Peyer's patch (tissue), 4 donors: Measurements from ENCODE around the gene NEMP2. TPM values are rescaled to one million over a fixed set of nuclear protein-coding genes. Genes with fewer than 3 reads are reported as not detected.

Source experiments
- DNase-seq, 3 donors: peaks; one replicate each; pipeline ENCODE4 v3.0.0-alpha.2; 2017 to 2019
- H3K27ac ChIP-seq, 4 donors: fragments of 200-600 bp; sonication (generic); one replicate each; pipeline ENCODE4 v1.5.1; 2016 to 2019
- H3K27me3 ChIP-seq, 2 donors: fragments of 200-600 bp; sonication (generic); one replicate each; pipeline ENCODE4 v1.5.1; 2019
- H3K36me3 ChIP-seq, 3 donors: fragments of 200-600 bp; sonication (generic); one replicate each; pipeline ENCODE4 v1.5.1; 2016 to 2019
- H3K4me1 ChIP-seq, 4 donors: fragments of 200-600 bp; sonication (generic); one replicate each; pipeline ENCODE4 v1.5.1; 2016 to 2019
- H3K4me3 ChIP-seq, 4 donors: fragments of 200-600 bp; sonication (generic); 1 replicate in 3 of 4; 2 replicates in 1 of 4; pipeline ENCODE4 v1.5.1; 2016 to 2019; ENCODE audit warnings: mild to moderate bottlenecking in 1 of 4
- H3K9me3 ChIP-seq, 4 donors: fragments of 200-600 bp; sonication (generic); one replicate each; pipeline ENCODE4 v1.5.1; 2016 to 2019; ENCODE audit warnings: mild to moderate bottlenecking in 1 of 4
- POLR2A ChIP-seq, 2 donors: fragments of 450-650 bp; IDR thresholded peaks; one replicate each; pipeline ENCODE4 v1.5.1; 2017; ENCODE audit warnings: antibody characterized with exemption in 2 of 2, mild to moderate bottlenecking in 2 of 2, moderate library complexity in 2 of 2
- total RNA-seq, 4 donors: library from RNA; depleted of rRNA; stranded (reverse); fragments of >200 nt; gene quantifications; one replicate each; pipeline ENCODE4 v1.1.0, GENCODE V29; 2016
- TF ChIP-seq, protein P1 (sequence below), 6 experiments: fragments of 450-650 bp in 4 of 6; fragments of 200-600 bp in 2 of 6; sonication (generic) in 1 of 6; IDR thresholded peaks; one replicate each; pipeline ENCODE4 v1.5.1; 2017 to 2019; ENCODE audit warnings: antibody characterized with exemption in 6 of 6, mild to moderate bottlenecking in 3 of 6, moderate library complexity in 1 of 6

Gene NEMP2
- total RNA-seq, 4 donors from 2014 or later: 0.85 to 11.6 (median 1.8) TPM

- no peaks in the 10 kb centered on the region for H3K36me3 ChIP-seq
- H3K4me3 ChIP-seq: no peak overlapping the region
- H3K27me3 ChIP-seq: no peaks in the 10 kb centered on the region
- peaks cover 0 to 15% (median 0%) of the 10 kb centered on the region in 4 donors for H3K4me1 ChIP-seq
- no peaks in the 10 kb centered on the region for H3K9me3 ChIP-seq
- no peak overlapping the region for H3K27ac ChIP-seq
- no peak for TF ChIP-seq POLR2A (IDR thresholded peaks at IDR 0.05)
- TF ChIP-seq, protein P1, sequence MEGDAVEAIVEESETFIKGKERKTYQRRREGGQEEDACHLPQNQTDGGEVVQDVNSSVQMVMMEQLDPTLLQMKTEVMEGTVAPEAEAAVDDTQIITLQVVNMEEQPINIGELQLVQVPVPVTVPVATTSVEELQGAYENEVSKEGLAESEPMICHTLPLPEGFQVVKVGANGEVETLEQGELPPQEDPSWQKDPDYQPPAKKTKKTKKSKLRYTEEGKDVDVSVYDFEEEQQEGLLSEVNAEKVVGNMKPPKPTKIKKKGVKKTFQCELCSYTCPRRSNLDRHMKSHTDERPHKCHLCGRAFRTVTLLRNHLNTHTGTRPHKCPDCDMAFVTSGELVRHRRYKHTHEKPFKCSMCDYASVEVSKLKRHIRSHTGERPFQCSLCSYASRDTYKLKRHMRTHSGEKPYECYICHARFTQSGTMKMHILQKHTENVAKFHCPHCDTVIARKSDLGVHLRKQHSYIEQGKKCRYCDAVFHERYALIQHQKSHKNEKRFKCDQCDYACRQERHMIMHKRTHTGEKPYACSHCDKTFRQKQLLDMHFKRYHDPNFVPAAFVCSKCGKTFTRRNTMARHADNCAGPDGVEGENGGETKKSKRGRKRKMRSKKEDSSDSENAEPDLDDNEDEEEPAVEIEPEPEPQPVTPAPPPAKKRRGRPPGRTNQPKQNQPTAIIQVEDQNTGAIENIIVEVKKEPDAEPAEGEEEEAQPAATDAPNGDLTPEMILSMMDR (IDR thresholded peaks at IDR 0.05): no peak
- DNase-seq: no peak
Observed at GRCh38 chr2:190574169-190574568, 39.6 kb upstream of the NEMP2 start.

DNA sequence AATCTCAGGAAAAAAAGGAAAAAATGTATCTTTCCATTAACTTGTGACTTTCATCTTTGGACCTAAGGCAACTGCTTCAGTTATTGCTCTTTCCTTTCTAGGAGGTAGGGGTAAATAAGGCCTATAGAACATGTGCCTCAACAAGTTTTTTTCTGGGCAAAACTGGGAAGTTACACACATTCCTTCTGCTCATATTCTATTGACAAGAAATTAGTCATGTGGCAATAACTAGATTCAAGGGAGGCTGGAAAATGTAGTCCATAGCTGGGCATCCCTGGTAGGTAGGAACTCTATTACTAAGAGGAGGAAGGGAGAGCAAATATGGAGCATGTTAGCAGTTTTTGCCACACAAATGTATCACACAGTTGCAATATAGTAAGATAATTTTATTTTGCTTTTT lies 37.7 kb upstream of the NEMP2 start:
- no peaks in the 10 kb centered on the region for H3K27me3 ChIP-seq
- no peaks in the 10 kb centered on the region for H3K4me1 ChIP-seq
- H3K36me3 ChIP-seq: no peaks in the 10 kb centered on the region
- no peak overlapping the region for H3K4me3 ChIP-seq
- no peak overlapping the region for H3K27ac ChIP-seq
- peaks cover 0 to 8% (median 0%) of the 10 kb centered on the region in 4 donors for H3K9me3 ChIP-seq
- no peak for DNase-seq
- TF ChIP-seq, protein P1 (IDR thresholded peaks at IDR 0.05): no peak
- TF ChIP-seq POLR2A (IDR thresholded peaks at IDR 0.05): no peak

DNA sequence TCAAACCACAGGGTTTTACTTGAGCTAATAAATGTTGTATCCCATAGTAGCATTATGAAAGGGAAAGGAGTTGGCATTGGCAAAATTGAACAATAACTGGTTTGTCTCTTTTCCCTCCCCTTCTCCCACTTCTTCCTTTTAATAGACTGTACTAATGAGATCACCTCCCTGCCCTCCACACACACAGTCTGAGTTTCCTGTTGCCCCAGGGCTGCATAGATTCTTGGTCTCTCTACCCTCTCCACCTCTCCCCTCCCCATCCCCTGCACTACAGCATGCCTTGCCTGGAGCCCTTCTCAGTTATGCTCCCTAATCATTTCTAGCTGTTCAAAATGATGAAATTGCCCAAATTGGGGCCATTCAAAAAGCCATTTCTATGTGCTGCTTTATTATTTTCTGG lies 37.2 kb upstream of the NEMP2 start:
- no peaks in the 10 kb centered on the region for H3K36me3 ChIP-seq
- peaks cover 0 to 8% (median 0%) of the 10 kb centered on the region in 4 donors for H3K9me3 ChIP-seq
- H3K27me3 ChIP-seq: no peaks in the 10 kb centered on the region
- TF ChIP-seq, protein P1 (IDR thresholded peaks at IDR 0.05): no peak
- no peak for TF ChIP-seq POLR2A (IDR thresholded peaks at IDR 0.05)
- H3K27ac ChIP-seq: no peak overlapping the region
- H3K4me3 ChIP-seq: no peak overlapping the region
- no peak for DNase-seq
- no peaks in the 10 kb centered on the region for H3K4me1 ChIP-seq

- no peak for TF ChIP-seq POLR2A (IDR thresholded peaks at IDR 0.05)
- TF ChIP-seq, protein P1 (IDR thresholded peaks at IDR 0.05): no peak
- Histone ChIP-seq H3K36me3 (no peaks in the 10 kb centered on the region), H3K4me3 (no peak overlapping the region), H3K4me1 (no peaks in the 10 kb centered on the region), H3K9me3 (peaks cover 0 to 8% (median 0%) of the 10 kb centered on the region in 4 donors), H3K27ac (no peak overlapping the region), H3K27me3 (no peaks in the 10 kb centered on the region)
- DNase-seq: no peak
Observed at GRCh38 chr2:190570871-190571270, 36.3 kb upstream of the NEMP2 start.

DNA sequence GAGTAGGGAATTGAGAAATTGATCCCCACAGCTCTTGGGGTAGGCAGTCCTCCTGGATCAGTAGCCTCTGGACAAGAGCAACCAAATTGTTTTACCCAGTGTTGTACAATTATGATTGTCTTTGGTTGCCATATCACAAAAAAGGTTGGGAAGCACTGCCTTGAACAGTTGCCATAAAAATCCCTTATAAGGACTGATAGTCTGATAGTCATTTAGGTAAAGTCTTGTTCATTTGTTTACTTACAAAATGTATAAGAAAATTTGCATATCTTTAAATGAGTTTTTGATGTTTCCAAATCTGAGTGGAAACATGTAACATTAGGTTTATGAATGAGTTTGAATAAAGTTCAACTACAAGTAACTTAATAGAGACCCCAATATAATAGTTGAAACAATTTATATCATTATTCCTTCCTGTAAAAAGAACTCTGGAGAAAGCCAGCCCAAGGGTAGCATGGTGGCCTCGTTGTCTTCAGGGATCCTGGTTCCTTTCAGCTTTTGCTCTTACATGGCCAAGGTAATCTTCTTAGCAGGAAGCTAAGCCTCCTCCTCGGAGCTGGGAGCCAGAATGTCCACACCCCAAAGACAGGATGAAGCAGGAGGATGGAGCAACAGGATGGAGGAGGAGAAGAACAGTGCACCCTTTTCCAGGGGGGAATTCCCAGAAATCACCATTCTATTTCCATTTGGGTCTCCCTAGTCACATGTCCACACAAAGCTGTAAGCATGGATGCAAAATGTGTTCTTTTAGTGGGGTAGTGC lies 35.7 kb upstream of the NEMP2 start:
- Histone ChIP-seq H3K27me3 (no peaks in the 10 kb centered on the region), H3K36me3 (no peaks in the 10 kb centered on the region), H3K9me3 (peaks cover 0 to 8% (median 0%) of the 10 kb centered on the region in 4 donors), H3K27ac (no peak overlapping the region), H3K4me1 (no peaks in the 10 kb centered on the region), H3K4me3 (no peak overlapping the region)
- DNase-seq: no peak
- no peak for TF ChIP-seq POLR2A (IDR thresholded peaks at IDR 0.05)
- TF ChIP-seq, protein P1 (IDR thresholded peaks at IDR 0.05): no peak
